Measurements from ENCODE around the gene SNCB. TPM values are rescaled to one million over a fixed set of nuclear protein-coding genes. Genes with fewer than 3 reads are reported as not detected.
A peak's percentile ranks its signal among the peaks of the same experiment; 100 is the strongest.

The SNCB gene
- total and polyA plus RNA-seq, 4 donors: 0.02 TPM; not detected in 3

GRCh38 chr5:176597417-176598389 lies 32.6 kb downstream of the SNCB start:
- ATAC-seq (ENCODE audit: insufficient read depth, low FRiP score) (no peak), DNase-seq (no peak)
- Histone ChIP-seq H3K9ac (ENCODE audit: insufficient read depth in 1 of 2, low read length in 2 of 2) (no peak overlapping the region), H3K36me3 (ENCODE audit: control insufficient read depth in 4 of 4, insufficient read depth in 4 of 4, low read length in 4 of 4) (no peaks in the 10 kb centered on the region), H3K27ac (ENCODE audit: low read depth in 1 of 2, low read length in 1 of 2) (no peak overlapping the region), H3K27me3 (ENCODE audit: control insufficient read depth in 3 of 3, insufficient read depth in 3 of 3, low read length in 2 of 3) (peaks cover 0 to 4% (median 0%) of the 10 kb centered on the region in 3 donors), H3K4me3 (no peak overlapping the region), H3K9me3 (ENCODE audit: control insufficient read depth in 4 of 4, insufficient read depth in 3 of 4, low read length in 3 of 4) (no peaks in the 10 kb centered on the region), H3K4me1 (ENCODE audit: control insufficient read depth in 5 of 5, insufficient read depth in 5 of 5, low read length in 5 of 5) (no peaks in the 10 kb centered on the region)
- 60 to 63% methylated on average over 46 to 47 of the region's 47 CpGs for WGBS, 2 donors
- no peak for TF ChIP-seq CTCF (IDR thresholded peaks at IDR 0.05; ENCODE audit: control extremely low read depth, extremely low read depth)

GRCh38 chr5:176596689-176597416 lies 33.5 kb downstream of the SNCB start:
- Histone ChIP-seq H3K36me3 (ENCODE audit: control insufficient read depth in 4 of 4, insufficient read depth in 4 of 4, low read length in 4 of 4) (no peaks in the 10 kb centered on the region), H3K4me3 (no peak overlapping the region), H3K9ac (ENCODE audit: insufficient read depth in 1 of 2, low read length in 2 of 2) (no peak overlapping the region), H3K9me3 (ENCODE audit: control insufficient read depth in 4 of 4, insufficient read depth in 3 of 4, low read length in 3 of 4) (peaks cover 0 to 5% (median 0%) of the 10 kb centered on the region in 4 donors), H3K27ac (ENCODE audit: low read depth in 1 of 2, low read length in 1 of 2) (no peak overlapping the region), H3K4me1 (ENCODE audit: control insufficient read depth in 5 of 5, insufficient read depth in 5 of 5, low read length in 5 of 5) (no peaks in the 10 kb centered on the region), H3K27me3 (ENCODE audit: control insufficient read depth in 3 of 3, insufficient read depth in 3 of 3, low read length in 2 of 3) (peaks cover 0 to 4% (median 0%) of the 10 kb centered on the region in 3 donors)
- ATAC-seq (ENCODE audit: insufficient read depth, low FRiP score) (no peak), DNase-seq (peak in 2 of 3 donors; percentile 42 to 52)
- no peak for TF ChIP-seq CTCF (IDR thresholded peaks at IDR 0.05; ENCODE audit: control extremely low read depth, extremely low read depth)
- WGBS, 2 donors: 2 to 4% methylated on average over 60 to 98 of the region's 98 CpGs

- TF ChIP-seq CTCF (IDR thresholded peaks at IDR 0.05; ENCODE audit: control extremely low read depth, extremely low read depth): no peak
- DNase-seq (no peak), ATAC-seq (ENCODE audit: insufficient read depth, low FRiP score) (no peak)
- H3K27me3 ChIP-seq (ENCODE audit: control insufficient read depth in 3 of 3, insufficient read depth in 3 of 3, low read length in 2 of 3): peaks cover 0 to 4% (median 0%) of the 10 kb centered on the region in 3 donors
- peaks cover 0 to 5% (median 0%) of the 10 kb centered on the region in 4 donors for H3K9me3 ChIP-seq (ENCODE audit: control insufficient read depth in 4 of 4, insufficient read depth in 3 of 4, low read length in 3 of 4)
- no peaks in the 10 kb centered on the region for H3K36me3 ChIP-seq (ENCODE audit: control insufficient read depth in 4 of 4, insufficient read depth in 4 of 4, low read length in 4 of 4)
- no peak overlapping the region for H3K9ac ChIP-seq (ENCODE audit: insufficient read depth in 1 of 2, low read length in 2 of 2)
- H3K4me1 ChIP-seq (ENCODE audit: control insufficient read depth in 5 of 5, insufficient read depth in 5 of 5, low read length in 5 of 5): no peaks in the 10 kb centered on the region
- no peak overlapping the region for H3K27ac ChIP-seq (ENCODE audit: low read depth in 1 of 2, low read length in 1 of 2)
- no peak overlapping the region for H3K4me3 ChIP-seq
- 82 to 84% methylated on average over 23 of the region's 23 CpGs for WGBS, 2 donors
Observed at GRCh38 chr5:176596069-176596644, 34.2 kb downstream of the SNCB start.
